Measurements from ENCODE around the gene FLT1. TPM values are rescaled to one million over a fixed set of nuclear protein-coding genes. Genes with fewer than 3 reads are reported as not detected.

Gene FLT1
- total RNA-seq, 2 donors from 2014 or later: 3.2 to 10.3 TPM

- 92 to 96% methylated on average over 2 to 3 of the region's 3 CpGs for WGBS, 2 experiments (ENCODE audit: insufficient coverage in 1 of 2, insufficient read length in 1 of 2)
- H3K9me3 Mint-ChIP-seq: peaks cover 1% of the 10 kb centered on the region
- Histone ChIP-seq H3K27me3 (ENCODE audit: control insufficient read depth, insufficient read depth, low read length, poor library complexity, severe bottlenecking) (no peaks in the 10 kb centered on the region), H3K4me3 (ENCODE audit: low read length) (no peak overlapping the region), H3K4me1 (ENCODE audit: control insufficient read depth, insufficient read depth, low read length) (no peaks in the 10 kb centered on the region), H3K9ac (ENCODE audit: extremely low read depth, low read length, poor library complexity, severe bottlenecking) (no peak overlapping the region), H3K36me3 (ENCODE audit: control insufficient read depth, insufficient read depth, low read length) (no peaks in the 10 kb centered on the region), H3K9me3 (ENCODE audit: control insufficient read depth, low read length) (no peaks in the 10 kb centered on the region), H3K27ac (ENCODE audit: low read depth, low read length) (no peak overlapping the region)
- no peak overlapping the region for H3K4me3 Mint-ChIP-seq
- no peak overlapping the region for H3K27ac Mint-ChIP-seq
- TF ChIP-seq CTCF (conservative IDR thresholded peaks at IDR 0.05): no peak
- H3K36me3 Mint-ChIP-seq (ENCODE audit: low read depth): peaks cover 4% of the 10 kb centered on the region
- DNase-seq: no peak
- peaks cover 4% of the 10 kb centered on the region for H3K4me1 Mint-ChIP-seq
- H3K27me3 Mint-ChIP-seq (ENCODE audit: insufficient read depth): no peaks in the 10 kb centered on the region
Measured at GRCh38 chr13:28466151-28466550, 28.8 kb downstream of the FLT1 start.

DNA sequence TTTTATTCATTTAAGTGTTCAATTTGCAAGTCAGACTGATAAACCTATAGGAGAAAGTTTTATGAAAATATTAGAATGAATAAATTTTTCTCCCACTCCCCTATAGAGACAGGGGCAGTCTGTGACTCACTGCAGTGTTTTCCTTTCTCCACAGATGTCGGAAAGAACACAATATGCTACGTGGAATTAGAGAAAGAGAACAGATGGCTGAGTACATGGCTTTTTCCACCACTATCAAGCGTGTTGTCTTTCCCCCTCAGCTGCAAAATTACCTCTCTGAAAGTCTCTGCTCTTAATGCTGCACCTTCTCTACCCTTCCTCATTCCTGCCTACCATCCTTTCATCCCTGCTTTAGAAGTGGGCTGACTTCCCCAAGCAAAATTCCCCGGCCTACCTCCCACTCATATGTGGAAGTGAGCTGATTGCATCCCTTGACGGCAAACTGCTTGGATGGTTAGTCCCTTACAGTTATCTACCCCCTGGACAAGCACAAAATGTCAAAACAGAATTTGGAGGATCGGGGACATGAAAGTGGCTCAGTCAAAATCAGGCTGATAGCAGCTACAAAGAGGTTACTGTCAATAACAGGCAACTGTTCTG is 30.0 kb downstream of the FLT1 start:
- no peak for DNase-seq
- peaks cover 4% of the 10 kb centered on the region for H3K4me1 Mint-ChIP-seq
- Histone ChIP-seq H3K27ac (ENCODE audit: low read depth, low read length) (no peak overlapping the region), H3K27me3 (ENCODE audit: control insufficient read depth, insufficient read depth, low read length, poor library complexity, severe bottlenecking) (no peaks in the 10 kb centered on the region), H3K4me3 (ENCODE audit: low read length) (no peak overlapping the region), H3K9me3 (ENCODE audit: control insufficient read depth, low read length) (no peaks in the 10 kb centered on the region), H3K9ac (ENCODE audit: extremely low read depth, low read length, poor library complexity, severe bottlenecking) (no peak overlapping the region), H3K36me3 (ENCODE audit: control insufficient read depth, insufficient read depth, low read length) (no peaks in the 10 kb centered on the region), H3K4me1 (ENCODE audit: control insufficient read depth, insufficient read depth, low read length) (no peaks in the 10 kb centered on the region)
- H3K27me3 Mint-ChIP-seq (ENCODE audit: insufficient read depth): no peaks in the 10 kb centered on the region
- H3K27ac Mint-ChIP-seq: no peak overlapping the region
- WGBS, 2 experiments (ENCODE audit: insufficient coverage in 1 of 2, insufficient read length in 1 of 2): 88 to 95% methylated on average over 5 to 6 of the region's 6 CpGs
- no peak for TF ChIP-seq CTCF (conservative IDR thresholded peaks at IDR 0.05)
- peaks cover 1% of the 10 kb centered on the region for H3K9me3 Mint-ChIP-seq
- H3K4me3 Mint-ChIP-seq: no peak overlapping the region
- H3K36me3 Mint-ChIP-seq (ENCODE audit: low read depth): peaks cover 7% of the 10 kb centered on the region

- WGBS, 2 experiments (ENCODE audit: insufficient coverage in 1 of 2, insufficient read length in 1 of 2): 96 to 100% methylated on average over 2 to 3 of the region's 3 CpGs
- Histone ChIP-seq H3K9ac (ENCODE audit: extremely low read depth, low read length, poor library complexity, severe bottlenecking) (no peak overlapping the region), H3K4me1 (ENCODE audit: control insufficient read depth, insufficient read depth, low read length) (no peaks in the 10 kb centered on the region), H3K9me3 (ENCODE audit: control insufficient read depth, low read length) (no peaks in the 10 kb centered on the region), H3K4me3 (ENCODE audit: low read length) (no peak overlapping the region), H3K36me3 (ENCODE audit: control insufficient read depth, insufficient read depth, low read length) (no peaks in the 10 kb centered on the region), H3K27ac (ENCODE audit: low read depth, low read length) (no peak overlapping the region), H3K27me3 (ENCODE audit: control insufficient read depth, insufficient read depth, low read length, poor library complexity, severe bottlenecking) (no peaks in the 10 kb centered on the region)
- no peaks in the 10 kb centered on the region for H3K9me3 Mint-ChIP-seq
- peaks cover 4% of the 10 kb centered on the region for H3K4me1 Mint-ChIP-seq
- TF ChIP-seq CTCF (conservative IDR thresholded peaks at IDR 0.05): no peak
- no peak for DNase-seq
- peaks cover 18% of the 10 kb centered on the region for H3K36me3 Mint-ChIP-seq (ENCODE audit: low read depth)
- no peak overlapping the region for H3K27ac Mint-ChIP-seq
- no peak overlapping the region for H3K4me3 Mint-ChIP-seq
- no peaks in the 10 kb centered on the region for H3K27me3 Mint-ChIP-seq (ENCODE audit: insufficient read depth)
Measured at GRCh38 chr13:28463481-28463880, 31.4 kb downstream of the FLT1 start.
